GM12872 (cell line): ENCODE data around the gene PRDM10.

Experiments
- CTCF ChIP-seq: IDR thresholded peaks from 3 replicates; pipeline ENCODE4 v1.5.1; 2011; ENCODE audit warnings: low read depth, mild to moderate bottlenecking, low read length, moderate library complexity; ENCODE audit not compliant: insufficient read depth

The PRDM10 gene

GRCh38 chr11:129998107-129998506, 4.5 kb downstream of the PRDM10 start:
- TF ChIP-seq CTCF: no peak

GRCh38 chr11:129997513-129997912, 5.1 kb downstream of the PRDM10 start:
- TF ChIP-seq CTCF: no peak

GRCh38 chr11:129996113-129996870, 6.3 kb downstream of the PRDM10 start:
- TF ChIP-seq CTCF: no peak

GRCh38 chr11:129995163-129995562, 7.5 kb downstream of the PRDM10 start:
- no peak for TF ChIP-seq CTCF

GRCh38 chr11:129992161-129992944, 10.3 kb downstream of the PRDM10 start:
- TF ChIP-seq CTCF: peak; percentile 67

- TF ChIP-seq CTCF: no peak
Measured at GRCh38 chr11:129989149-129989813, 13.4 kb downstream of the PRDM10 start.

- TF ChIP-seq CTCF: no peak
Measured at GRCh38 chr11:129987950-129988349, 14.7 kb downstream of the PRDM10 start.
